A549 (cell line): ENCODE data around the gene STAT1.

ENCODE experiments used
- ATOH8 ChIP-seq: fragments of 250-450 bp; sonication (Bioruptor Pico); IDR thresholded peaks from 2 replicates; pipeline ENCODE4 v1.5.0; 2020; ENCODE audit warnings: low read depth, mild to moderate bottlenecking, moderate library complexity
- CEBPB ChIP-seq, 2 experiments: fragments of >200 bp in 1 of 2; sonication (Bioruptor Twin) in 1 of 2; formaldehyde crosslinking in 1 of 2; IDR thresholded peaks; 2 replicates each; pipeline ENCODE4 v1.6.1; 2012 to 2016
- CTCF ChIP-seq: fragments of >200 bp; sonication (Bioruptor Twin); formaldehyde crosslinking; IDR thresholded peaks from 3 replicates; pipeline ENCODE4 v1.5.1; 2016
- EHMT2 ChIP-seq: fragments of 200-600 bp; sonication (generic); IDR thresholded peaks from 2 replicates; pipeline ENCODE4 v1.6.1; 2016; ENCODE audit warnings: antibody characterized with exemption, low read depth, mild to moderate bottlenecking, moderate library complexity
- EP300 ChIP-seq, 2 experiments: fragments of >200 bp; sonication (Bioruptor Twin); formaldehyde crosslinking; IDR thresholded peaks; 2 replicates in 1 of 2; 3 replicates in 1 of 2; pipeline ENCODE4 v1.6.1; 2016 to 2017
- MAZ ChIP-seq: fragments of 150-350 bp; IDR thresholded peaks from 2 replicates; pipeline ENCODE4 v1.6.1; 2014; ENCODE audit warnings: antibody characterized with exemption, low read depth, low read length, borderline replicate concordance
- NFE2L2 ChIP-seq: fragments of 150-350 bp; conservative IDR thresholded peaks from 2 replicates; pipeline ENCODE4 v1.6.1; 2014; ENCODE audit warnings: low read length
- POLR2A ChIP-seq: IDR thresholded peaks from 2 replicates; pipeline ENCODE4 v1.6.1; 2012; ENCODE audit warnings: mild to moderate bottlenecking, low read length
- RAD21 ChIP-seq, 2 experiments: fragments of >200 bp in 1 of 2; sonication (Bioruptor Twin) in 1 of 2; formaldehyde crosslinking in 1 of 2; IDR thresholded peaks in 1 of 2; conservative IDR thresholded peaks in 1 of 2; 2 replicates in 1 of 2; 3 replicates in 1 of 2; pipeline ENCODE4 v1.6.1; 2012 to 2018; ENCODE audit warnings: inconsistent platforms in 1 of 2
- REST ChIP-seq: fragments of 200-600 bp; sonication (generic); IDR thresholded peaks from 2 replicates; pipeline ENCODE4 v1.6.1; 2016; ENCODE audit warnings: antibody characterized with exemption, mild to moderate bottlenecking, moderate library complexity
- RFX5 ChIP-seq: fragments of 450-650 bp; IDR thresholded peaks from 2 replicates; pipeline ENCODE4 v1.7.1; 2014; ENCODE audit warnings: antibody characterized with exemption, mild to moderate bottlenecking, moderate library complexity
- SMC3 ChIP-seq: fragments of >200 bp; sonication (Bioruptor Twin); formaldehyde crosslinking; IDR thresholded peaks from 3 replicates; pipeline ENCODE4 v1.6.1; 2018; ENCODE audit warnings: inconsistent platforms
- ZFP36 ChIP-seq: fragments of 450-650 bp; IDR thresholded peaks from 2 replicates; pipeline ENCODE4 v1.6.1; 2014; ENCODE audit warnings: borderline replicate concordance; ENCODE audit not compliant: partially characterized antibody

GRCh38 chr2:190970873-190971506 is 43.0 kb downstream of the STAT1 start:
- TF ChIP-seq MAZ (no peak), RAD21 (conservative IDR thresholded peaks at IDR 0.05 in 1 of 2, IDR thresholded peaks at IDR 0.05 in 1 of 2) (no peak), ZFP36 (no peak), EP300 (IDR thresholded peaks at IDR 0.05) (no peak), REST (no peak), CEBPB (IDR thresholded peaks at IDR 0.05) (no peak), CTCF (no peak), EHMT2 (no peak), RFX5 (no peak), POLR2A (no peak), SMC3 (no peak), NFE2L2 (no peak), ATOH8 (CRISPR knock-in tag) (no peak)
